Gastrocnemius medialis (tissue), 4 donors: ENCODE data around the gene ECE1. TPM values are rescaled to one million over a fixed set of nuclear protein-coding genes. Genes with fewer than 3 reads are reported as not detected.

ENCODE experiments used
- ATAC-seq, 2 donors: fragments of 150-250 bp; one replicate each; pipeline ENCODE4 v1.9.1; 2016
- DNase-seq, 2 donors: peaks; one replicate each; pipeline ENCODE4 v3.0.0-alpha.2; 2019
- H3K27ac ChIP-seq, 4 donors: fragments of 200-600 bp; sonication (generic); 1 replicate in 1 of 4; 2 replicates in 3 of 4; pipeline ENCODE4 v1.5.1; 2016 to 2018; ENCODE audit warnings: mild to moderate bottlenecking in 2 of 4, moderate library complexity in 1 of 4
- H3K27me3 ChIP-seq, 3 donors: fragments of 200-600 bp; sonication (generic) in 2 of 3; 1 replicate in 1 of 3; 2 replicates in 2 of 3; pipeline versions ENCODE4 v1.5.1 to v1.6.0; 2016 to 2019; ENCODE audit warnings: mild to moderate bottlenecking in 1 of 3, moderate library complexity in 1 of 3
- H3K36me3 ChIP-seq, 2 donors: fragments of 200-600 bp; sonication (generic) in 1 of 2; one replicate each; pipeline ENCODE4 v1.5.1; 2017 to 2018
- H3K4me1 ChIP-seq, 2 donors: fragments of 200-600 bp; sonication (generic) in 1 of 2; one replicate each; pipeline ENCODE4 v1.5.1; 2016 to 2017; ENCODE audit warnings: mild to moderate bottlenecking in 2 of 2
- H3K4me3 ChIP-seq, 4 donors: fragments of 200-600 bp; sonication (generic) in 3 of 4; 1 replicate in 1 of 4; 2 replicates in 3 of 4; pipeline ENCODE4 v1.5.1; 2016 to 2019; ENCODE audit warnings: mild to moderate bottlenecking in 2 of 4
- H3K9me3 ChIP-seq, 3 donors: fragments of 200-600 bp; sonication (generic) in 2 of 3; 1 replicate in 1 of 3; 2 replicates in 2 of 3; pipeline ENCODE4 v1.5.1; 2016 to 2019
- CTCF ChIP-seq, 5 experiments: fragments of 450-650 bp in 3 of 5; fragments of 200-600 bp in 2 of 5; sonication (generic) in 2 of 5; IDR thresholded peaks in 4 of 5; conservative IDR thresholded peaks in 1 of 5; 1 replicate in 4 of 5; 2 replicates in 1 of 5; pipeline ENCODE4 v1.5.1; 2016 to 2019; ENCODE audit warnings: antibody characterized with exemption in 5 of 5, mild to moderate bottlenecking in 3 of 5, moderate library complexity in 3 of 5
- POLR2A ChIP-seq, 2 donors: fragments of 450-650 bp; IDR thresholded peaks; one replicate each; pipeline ENCODE4 v1.6.1; 2017; ENCODE audit warnings: antibody characterized with exemption in 2 of 2, mild to moderate bottlenecking in 2 of 2, moderate library complexity in 2 of 2
- in situ Hi-C, 4 donors: fragments of 200-750 bp; cut with MboI; loops; one replicate each; pipeline versions ENCODE4 v1.15.0 to v1.8.0; 2017; ENCODE audit warnings: low sequenced_read_pairs in 4 of 4
- intact Hi-C: fragments of 100-400 bp; cut with DNase I; formaldehyde crosslinking; loops from one replicate; pipeline ENCODE4 v1.15.1; 2023; ENCODE audit warnings: low total_unique reads
- total RNA-seq, 4 donors: library from RNA; depleted of rRNA; stranded (reverse); fragments of >200 nt; gene quantifications; one replicate each; pipeline versions ENCODE4 v1.1.0 to v1.2.3, GENCODE V29; 2016

The ECE1 gene
- total RNA-seq, 4 donors from 2014 or later: 17.1 to 39.9 (median 26.7) TPM

GRCh38 chr1:21318714-21319159, 28.5 kb upstream of the ECE1 start:
- H3K9me3 ChIP-seq: no peaks in the 10 kb centered on the region
- H3K4me1 ChIP-seq: peaks cover 34 to 37% of the 10 kb centered on the region in 2 donors
- no peaks in the 10 kb centered on the region for H3K36me3 ChIP-seq
- no peaks in the 10 kb centered on the region for H3K27me3 ChIP-seq
- intact Hi-C loops: no loop called here
- peak; percentile 77 to 84 for DNase-seq
- in situ Hi-C loops: no loop called here
- H3K27ac ChIP-seq: peak overlapping the region; percentile 76 to 82 (median 80)
- peak in 1 of 2 donors; percentile 6 for TF ChIP-seq POLR2A (IDR thresholded peaks at IDR 0.05)
- TF ChIP-seq CTCF (IDR thresholded peaks at IDR 0.05 in 4 of 5, conservative IDR thresholded peaks at IDR 0.05 in 1 of 5): no peak
- H3K4me3 ChIP-seq: no peak overlapping the region
- ATAC-seq: peak; percentile 42 to 54

DNA sequence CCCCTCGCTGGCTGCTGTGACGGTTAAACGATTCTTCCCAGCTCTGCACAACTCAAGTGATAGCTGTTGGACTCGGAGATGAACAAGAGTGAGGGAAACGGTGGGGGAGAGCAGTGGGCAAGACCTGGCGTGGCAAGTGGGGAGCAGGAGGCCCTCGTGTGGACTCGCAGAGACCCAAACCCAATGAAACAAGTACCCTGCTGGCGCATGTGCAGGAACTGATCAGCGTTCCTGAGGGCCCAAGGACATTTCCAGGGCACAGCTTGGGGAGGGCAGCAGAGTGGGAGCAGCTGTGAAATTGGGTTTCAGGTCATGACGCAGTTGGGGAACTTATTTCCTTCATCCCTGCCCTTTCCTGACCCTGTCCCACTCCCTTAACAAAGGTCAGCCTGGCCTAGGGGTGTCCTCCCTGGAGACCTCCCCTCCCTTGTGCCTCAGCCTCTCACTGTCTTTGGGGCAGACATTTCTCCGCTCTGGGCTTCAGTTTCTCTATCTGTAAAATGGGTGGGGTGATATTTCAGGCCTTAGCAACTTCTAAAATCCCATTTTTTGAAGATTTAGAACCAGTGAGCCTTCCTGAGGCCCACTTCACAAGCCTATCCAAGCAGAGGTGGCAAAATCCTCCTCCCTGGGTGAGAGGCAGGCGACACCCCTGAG, 27.9 kb upstream of the ECE1 start:
- Histone ChIP-seq H3K27ac (peak overlapping the region; percentile 76 to 82 (median 80)), H3K4me1 (peaks cover 32 to 34% of the 10 kb centered on the region in 2 donors), H3K27me3 (no peaks in the 10 kb centered on the region), H3K9me3 (no peaks in the 10 kb centered on the region), H3K4me3 (no peak overlapping the region), H3K36me3 (no peaks in the 10 kb centered on the region)
- DNase-seq (no peak), ATAC-seq (no peak)
- intact Hi-C loops: no loop called here
- in situ Hi-C loops: no loop called here
- TF ChIP-seq POLR2A (IDR thresholded peaks at IDR 0.05) (no peak), CTCF (IDR thresholded peaks at IDR 0.05 in 4 of 5, conservative IDR thresholded peaks at IDR 0.05 in 1 of 5) (no peak)

GRCh38 chr1:21317690-21318043, 27.4 kb upstream of the ECE1 start:
- in situ Hi-C loops (no loop called here), intact Hi-C loops (loop anchor here (2.0 kb wide), 1 partner anchor 55 kb away; no protein-coding TSS in a partner anchor)
- Histone ChIP-seq H3K4me3 (no peak overlapping the region), H3K36me3 (no peaks in the 10 kb centered on the region), H3K27ac (peak overlapping the region; percentile 76 to 82 (median 80)), H3K9me3 (no peaks in the 10 kb centered on the region), H3K27me3 (no peaks in the 10 kb centered on the region), H3K4me1 (peaks cover 27 to 29% of the 10 kb centered on the region in 2 donors)
- ATAC-seq: no peak
- no peak for TF ChIP-seq CTCF (IDR thresholded peaks at IDR 0.05 in 4 of 5, conservative IDR thresholded peaks at IDR 0.05 in 1 of 5)
- no peak for TF ChIP-seq POLR2A (IDR thresholded peaks at IDR 0.05)
- DNase-seq: no peak

DNA sequence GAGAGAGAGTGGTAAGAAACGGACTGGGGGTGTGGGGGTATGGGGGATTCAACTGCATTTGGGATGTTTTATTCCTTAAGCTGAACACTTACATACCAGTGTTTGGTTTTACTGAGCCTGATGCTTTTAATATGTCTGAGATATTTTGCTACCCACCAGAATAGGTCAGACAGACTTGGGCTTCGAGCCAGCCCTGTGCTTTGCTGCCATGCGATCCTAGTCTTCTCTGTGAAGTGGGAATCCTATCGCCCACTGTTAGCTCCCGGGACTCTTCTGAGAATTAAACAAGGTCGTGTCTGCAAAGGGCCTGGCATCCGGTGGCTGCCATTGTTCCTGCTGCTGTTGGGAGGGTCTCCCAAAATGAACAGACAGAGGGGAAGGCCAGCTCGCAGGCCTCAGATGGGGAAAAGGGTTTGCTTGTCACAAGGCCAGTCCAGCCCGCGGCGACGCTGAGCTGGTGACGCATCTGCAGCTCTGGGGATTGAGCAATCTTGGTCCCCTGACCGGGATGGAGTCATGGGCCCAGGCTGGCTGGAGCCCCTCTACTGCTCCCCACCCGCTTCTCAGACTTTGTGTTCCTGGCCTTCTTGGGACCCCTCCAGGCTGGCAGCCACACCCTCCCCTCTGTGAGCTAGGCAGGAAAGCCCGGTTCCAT, 26.9 kb upstream of the ECE1 start:
- intact Hi-C loops: loop anchor here (2.0 kb wide), 1 partner anchor 54 kb away; no protein-coding TSS in a partner anchor

More for the DNA sequence above, 26.9 kb upstream of the ECE1 start:
- ATAC-seq: peak; percentile 70 to 74
- Histone ChIP-seq H3K27me3 (no peaks in the 10 kb centered on the region), H3K9me3 (no peaks in the 10 kb centered on the region), H3K4me3 (no peak overlapping the region), H3K4me1 (peaks cover 22 to 28% of the 10 kb centered on the region in 2 donors), H3K36me3 (no peaks in the 10 kb centered on the region), H3K27ac (peak overlapping the region; percentile 76 to 82 (median 80))
- peak; percentile 74 to 82 for DNase-seq
- TF ChIP-seq POLR2A (IDR thresholded peaks at IDR 0.05) (peak in 1 of 2 donors; percentile 33), CTCF (IDR thresholded peaks at IDR 0.05 in 4 of 5, conservative IDR thresholded peaks at IDR 0.05 in 1 of 5) (no peak)
- in situ Hi-C loops: no loop called here
